CD4-positive, alpha-beta T cell treated with Interleukin-15 for 1 hour (primary cell): Measurements from ENCODE around the gene TMEM120A.
"Not testable (repeated sequence)": the region's sequence is repeated elsewhere in the genome, so short reads cannot be mapped to it uniquely, and the experiment has no call there.

Experiments used
- DNase-seq: peaks from one replicate; pipeline ENCODE4 v3.0.0-alpha.2; 2020

The TMEM120A gene

DNA sequence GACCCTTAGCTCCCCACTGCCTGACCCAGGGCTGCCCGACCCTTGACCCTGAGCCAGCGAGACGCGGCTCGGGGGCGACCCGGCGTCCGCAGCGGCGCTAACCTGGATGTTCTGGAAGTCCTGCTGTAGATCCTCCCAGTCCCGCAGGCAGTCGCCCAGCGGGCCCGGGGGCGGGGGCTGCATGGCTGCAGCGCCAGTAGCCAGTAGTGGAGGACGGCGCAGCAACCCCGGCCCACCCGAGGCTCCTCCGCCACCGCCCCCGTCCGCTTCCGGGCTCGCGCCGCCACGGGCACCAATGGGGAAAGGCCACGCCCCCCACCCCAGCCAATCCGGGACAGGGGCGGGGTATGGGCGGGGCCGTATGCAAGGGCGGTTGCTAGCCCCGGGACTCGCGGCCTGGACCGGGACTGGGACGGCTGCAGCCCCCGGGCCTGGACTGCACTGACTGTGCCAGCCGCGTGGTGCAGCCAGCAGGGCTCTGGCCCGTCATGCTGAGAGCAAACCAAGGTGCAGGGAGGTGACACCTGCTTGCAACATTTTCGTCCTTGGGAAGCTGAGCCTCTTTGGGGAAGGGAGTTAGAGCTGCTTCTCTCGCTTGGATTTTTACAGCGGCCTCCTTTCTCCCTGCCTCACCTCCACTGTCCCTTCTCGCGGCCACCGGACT lies at the start of gene TMEM120A:
TMEM120A (minus strand) TSS at position 208 of the 664 bp plus-strand sequence; CDS start at position 183, 25 bp downstream.
- DNase-seq = peak; percentile 90

DNA sequence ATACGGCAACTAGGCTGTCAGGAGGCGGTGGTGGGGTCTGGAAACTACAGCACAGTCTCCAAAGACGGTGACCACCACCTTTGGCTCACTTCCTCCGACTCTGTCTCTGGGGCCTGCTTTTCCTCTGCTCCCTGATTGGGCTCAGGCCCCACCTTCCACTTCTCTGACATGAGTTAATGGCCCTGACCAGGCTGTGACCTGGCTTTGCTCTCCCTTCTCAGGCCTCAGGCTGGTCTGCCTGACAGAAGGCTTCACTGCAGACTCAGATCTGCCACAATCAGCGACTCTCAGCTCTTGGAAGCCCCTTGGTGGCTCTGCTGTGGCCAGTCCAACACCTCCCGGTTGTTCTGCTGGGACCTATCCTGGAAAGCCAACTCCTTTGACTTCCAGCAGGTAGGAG lies 45.7 kb upstream of the TMEM120A start:
- DNase-seq = no peak

DNA sequence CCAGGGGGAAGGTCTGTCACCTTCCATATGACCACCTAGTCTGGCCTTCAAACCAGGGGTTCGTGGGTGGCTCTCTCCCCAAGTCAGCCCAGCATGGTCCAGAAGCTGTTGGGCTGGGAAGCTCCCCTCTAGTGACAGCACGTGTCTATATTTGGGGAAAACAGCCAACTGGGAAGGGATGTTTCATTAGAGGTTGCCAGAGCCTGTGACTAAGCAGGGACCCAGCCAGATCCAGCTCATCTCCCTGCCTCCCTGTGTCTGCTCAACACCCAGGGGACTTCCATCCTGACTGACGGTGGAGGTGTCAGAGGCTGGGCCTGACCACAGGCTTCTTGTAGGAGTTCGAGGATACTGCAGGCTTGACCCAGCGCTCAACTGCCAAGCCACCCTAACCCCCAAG lies 42.9 kb upstream of the TMEM120A start:
- no peak for DNase-seq

DNA sequence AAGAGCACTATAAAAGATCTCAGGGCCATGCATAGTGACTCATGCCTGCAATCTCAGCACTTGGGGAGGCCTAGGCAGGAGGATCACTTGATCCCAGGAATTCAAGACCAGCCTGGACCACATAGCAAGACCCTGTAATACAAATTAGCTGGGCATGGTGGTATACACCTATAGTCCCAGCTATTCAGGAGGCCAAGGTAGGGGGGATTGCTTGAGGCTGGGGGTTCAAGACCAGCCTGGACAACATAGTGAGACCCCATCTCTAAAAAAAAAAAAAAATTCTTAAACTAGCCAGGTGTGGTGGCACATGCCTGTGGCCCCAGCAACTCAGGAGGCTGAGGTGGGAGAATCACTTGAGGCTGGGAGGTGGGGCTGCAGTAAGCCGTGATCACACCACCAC lies 37.6 kb upstream of the TMEM120A start:
- DNase-seq = no peak

DNA sequence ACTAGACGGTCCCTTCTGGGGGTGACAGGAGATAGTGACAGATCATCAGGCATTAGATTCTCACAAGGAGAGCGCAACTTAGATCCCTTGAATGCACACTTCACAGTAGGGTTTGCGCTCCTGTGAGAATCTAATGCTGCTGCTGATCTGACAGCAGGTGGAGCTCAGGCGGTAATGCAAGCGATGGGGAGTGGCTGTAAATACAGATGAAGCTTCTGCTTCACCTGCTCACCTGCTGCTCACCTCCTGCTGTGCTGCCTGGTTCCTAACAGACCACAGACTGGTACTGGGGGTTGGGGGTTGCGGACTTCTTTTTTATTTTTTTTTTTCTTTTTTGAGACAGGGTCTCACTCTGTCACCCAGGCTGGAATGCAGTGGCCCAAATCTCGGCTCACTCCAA lies 35.3 kb upstream of the TMEM120A start:
- DNase-seq = not testable (repeated sequence)

DNA sequence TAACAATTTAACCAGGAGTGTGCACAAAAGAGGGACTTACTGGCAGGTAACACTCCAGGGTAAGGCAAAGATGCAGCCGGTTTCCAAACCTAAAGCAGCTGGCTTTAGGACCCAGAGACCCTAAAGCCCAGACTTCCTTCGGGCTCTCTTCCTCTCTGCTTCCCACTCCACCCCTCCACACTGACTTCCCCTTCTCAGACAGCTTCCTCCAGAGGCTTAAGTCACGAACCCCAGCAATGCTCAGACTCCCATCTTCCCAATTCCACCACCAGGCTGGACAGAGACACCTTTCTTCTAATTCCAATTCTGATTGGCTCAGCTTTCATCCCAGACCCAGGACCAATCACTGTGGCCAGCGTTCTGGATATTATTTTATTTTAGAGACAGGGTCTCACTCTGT lies 28.6 kb upstream of the TMEM120A start:
- DNase-seq = peak; percentile 40

DNA sequence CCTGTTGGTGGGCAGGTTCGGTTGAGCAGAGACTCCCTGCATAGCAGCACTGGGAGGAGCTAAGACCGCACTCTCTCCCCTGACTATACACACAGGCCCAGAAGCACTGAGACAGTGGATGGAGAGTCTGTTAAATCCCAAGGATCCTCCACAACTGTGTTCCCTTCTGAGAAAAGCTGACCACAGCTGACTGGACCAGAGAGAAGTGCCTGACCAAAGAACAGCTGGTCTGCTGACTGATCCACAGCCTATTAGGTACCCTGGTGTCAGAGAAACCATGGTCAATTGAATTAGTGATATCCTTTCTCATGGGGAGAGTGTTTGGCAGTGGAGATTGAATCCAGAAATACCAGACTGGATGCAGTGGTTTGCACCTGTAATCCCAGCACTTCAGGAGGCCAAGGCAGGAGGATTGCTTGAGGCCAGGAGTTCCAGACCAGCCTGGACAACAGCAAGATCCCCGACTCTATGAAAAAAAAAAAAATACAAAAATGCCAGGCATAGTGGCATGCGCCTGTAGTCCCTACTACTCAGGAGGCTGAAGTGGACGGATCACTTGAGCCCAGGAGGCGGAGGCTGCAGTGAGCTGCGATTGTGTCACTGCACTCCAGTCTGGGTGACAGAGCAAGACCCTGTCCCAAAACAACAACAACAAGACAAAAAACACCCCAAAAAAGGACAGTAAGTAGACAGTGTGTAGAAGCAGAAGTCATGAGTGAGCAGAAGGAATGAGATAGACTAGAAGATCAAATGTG lies 27.8 kb upstream of the TMEM120A start:
- DNase-seq = no peak

DNA sequence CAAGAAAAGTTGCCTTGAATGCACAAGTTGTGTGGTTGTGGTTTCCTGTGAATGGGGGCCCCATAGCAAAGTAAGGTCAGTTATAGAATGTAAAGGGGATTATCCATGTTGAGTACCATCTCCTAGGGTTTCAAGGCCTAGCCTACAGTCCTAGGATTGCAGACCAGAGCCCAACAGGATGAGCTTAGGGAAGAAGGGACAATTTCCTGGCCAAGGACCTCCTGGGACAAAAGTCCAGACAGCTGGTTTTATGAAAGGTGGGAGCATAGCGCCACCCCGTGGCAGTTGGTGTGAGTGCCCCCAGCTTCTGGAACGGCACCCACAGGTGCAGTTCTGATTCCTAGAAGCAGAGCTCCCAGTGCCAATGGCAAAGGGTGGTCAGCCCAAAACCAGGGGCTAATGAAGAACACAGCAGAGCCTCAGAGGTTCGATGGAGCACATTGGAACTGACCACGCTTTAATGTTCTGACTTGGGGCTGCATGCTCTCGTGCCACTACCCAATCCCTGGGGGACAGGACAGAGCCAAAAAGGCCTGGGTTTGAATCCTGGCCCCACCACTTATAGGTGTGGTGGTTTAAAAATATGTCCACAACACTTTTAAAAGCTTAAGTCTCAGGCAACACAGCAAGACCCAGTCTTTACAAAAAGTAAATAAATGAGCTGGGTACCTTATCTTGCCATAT lies 25.8 kb upstream of the TMEM120A start:
- DNase-seq = peak; percentile 57

DNA sequence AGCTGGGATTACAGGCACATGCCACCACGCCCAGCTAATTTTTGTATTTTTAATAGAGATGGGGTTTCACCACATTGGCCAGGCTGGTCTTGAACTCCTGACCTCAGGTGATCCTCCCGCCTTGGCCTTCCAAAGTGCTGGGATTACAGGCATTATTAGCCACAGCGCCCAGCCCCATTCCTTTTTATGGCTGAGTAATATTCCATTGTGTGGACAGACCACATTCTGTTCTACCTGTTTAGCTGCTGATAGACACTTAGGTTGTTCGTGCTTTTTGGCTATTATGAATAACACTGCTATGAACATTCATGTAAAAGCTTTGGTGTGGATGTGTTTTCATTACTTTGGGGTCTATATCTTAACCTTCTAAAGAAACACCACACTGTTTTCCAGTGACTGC lies 24.1 kb upstream of the TMEM120A start:
- DNase-seq = not testable (repeated sequence)

DNA sequence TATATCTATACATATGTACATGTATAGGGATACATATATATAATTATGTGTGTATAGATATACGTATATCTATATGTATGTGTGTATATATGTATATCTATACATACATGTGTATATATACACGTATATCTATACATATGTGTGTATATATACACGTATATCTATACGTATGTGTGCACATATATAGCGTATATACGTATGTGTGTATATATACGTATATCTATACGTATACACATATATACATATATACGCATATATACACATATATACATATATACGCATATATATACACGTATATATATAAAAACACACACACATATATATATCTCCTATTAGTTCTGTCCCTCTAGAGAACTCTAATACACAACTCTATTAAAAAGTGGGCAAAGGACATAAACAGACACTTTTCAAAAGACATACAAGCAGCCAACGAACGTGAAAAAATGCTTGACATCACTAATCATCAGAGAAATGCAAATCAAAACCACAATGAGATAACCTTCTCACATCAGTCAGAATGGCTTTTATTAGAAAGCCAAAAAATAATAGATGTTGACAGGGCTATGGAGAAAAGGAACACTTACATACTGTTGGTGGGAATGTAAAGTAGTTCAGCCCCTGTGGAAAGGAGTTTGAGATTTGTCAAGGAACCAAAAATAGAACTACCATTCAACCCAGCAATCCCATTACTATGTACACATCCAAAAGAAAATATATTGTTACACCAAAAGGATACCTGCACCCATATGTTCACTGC lies 22.0 kb upstream of the TMEM120A start:
- no peak for DNase-seq

DNA sequence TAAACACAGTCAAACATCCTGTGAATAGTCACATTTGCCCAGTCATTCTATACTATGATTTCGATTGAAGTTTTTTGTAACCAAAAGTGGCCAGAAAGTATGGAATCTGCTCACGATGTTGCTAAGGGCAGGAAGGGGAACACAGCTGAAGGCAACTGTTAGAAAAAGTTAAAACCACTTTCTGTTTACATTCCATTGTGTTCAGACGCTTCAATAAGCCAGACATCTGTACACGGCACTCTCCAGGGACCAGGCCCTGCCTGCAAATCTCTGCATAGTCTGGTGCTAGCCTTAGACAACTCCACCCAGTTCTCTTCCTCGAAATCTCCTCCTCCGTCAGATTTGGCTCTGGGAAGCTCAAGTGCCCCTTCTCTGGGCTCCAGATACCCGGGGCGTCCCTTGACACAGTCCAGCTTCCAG lies 17.1 kb upstream of the TMEM120A start:
- DNase-seq = no peak

DNA sequence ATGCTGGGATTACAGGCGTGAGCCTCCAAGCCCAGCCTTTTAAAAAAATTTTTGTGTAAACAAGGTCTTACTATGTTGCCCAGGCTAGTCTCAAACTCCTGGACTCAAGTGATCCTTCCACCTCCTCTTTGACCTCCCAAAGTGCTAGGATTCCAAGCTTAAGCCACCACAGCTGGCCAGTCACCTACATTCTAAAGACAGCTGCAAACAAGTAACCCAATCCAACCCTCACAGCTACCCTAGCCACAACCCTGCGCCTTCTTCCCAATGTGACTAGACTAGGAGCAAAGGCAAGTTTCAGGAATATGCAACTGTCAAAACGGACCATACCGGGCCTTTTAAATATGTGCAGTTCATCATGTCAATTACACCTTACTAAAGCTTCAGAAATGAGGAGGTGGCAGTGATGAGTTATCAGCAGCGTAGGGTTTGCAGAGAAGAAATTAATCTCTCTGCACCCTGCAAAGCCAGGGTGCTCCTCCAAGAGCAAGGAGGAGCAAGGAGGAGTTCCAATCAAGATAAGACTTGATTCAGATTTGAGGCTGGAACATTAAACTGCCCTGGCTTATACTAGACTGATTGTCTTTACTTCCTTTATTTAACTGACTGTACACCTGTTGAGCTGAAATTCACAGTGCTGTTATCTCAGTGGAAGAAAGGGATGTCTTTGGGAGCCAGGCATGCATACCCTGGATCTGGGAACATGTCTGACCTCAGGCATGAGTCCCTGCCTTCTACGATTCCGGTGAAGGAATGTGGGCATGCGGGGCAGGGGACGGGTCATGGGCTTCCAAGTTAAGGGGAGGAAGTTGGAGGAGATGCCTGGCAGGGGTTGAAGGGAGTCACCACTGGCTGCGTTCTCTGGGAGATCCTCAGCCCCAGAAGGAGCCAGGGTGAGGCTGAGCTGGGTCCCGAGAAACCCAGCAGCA lies 15.5 kb upstream of the TMEM120A start:
- DNase-seq = no peak

DNA sequence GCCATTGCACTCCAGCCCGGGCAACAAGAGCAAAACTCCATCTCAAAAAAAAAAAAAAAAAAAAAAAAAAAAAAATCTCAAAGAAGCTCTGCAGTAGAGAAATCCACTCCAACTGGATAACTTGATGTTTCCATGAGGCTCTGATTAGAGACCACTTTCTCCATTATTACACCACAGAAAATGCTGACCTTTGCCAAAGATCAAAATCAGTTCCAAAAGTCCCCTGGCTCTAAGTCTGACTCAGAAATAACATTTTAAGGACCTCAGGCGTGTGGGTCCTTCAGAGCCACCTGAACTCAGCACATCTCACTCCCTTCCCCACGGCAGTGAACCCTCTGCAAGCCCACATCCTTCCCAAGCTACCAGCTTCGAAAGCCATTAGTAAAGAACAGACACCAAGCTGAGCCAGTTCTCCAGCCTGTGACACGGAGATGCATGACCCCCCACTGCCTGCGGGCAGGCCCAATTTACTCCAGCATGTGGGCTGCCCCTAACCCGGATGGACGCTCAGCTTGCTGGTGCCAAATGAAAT lies 13.8 kb upstream of the TMEM120A start:
- DNase-seq = no peak

DNA sequence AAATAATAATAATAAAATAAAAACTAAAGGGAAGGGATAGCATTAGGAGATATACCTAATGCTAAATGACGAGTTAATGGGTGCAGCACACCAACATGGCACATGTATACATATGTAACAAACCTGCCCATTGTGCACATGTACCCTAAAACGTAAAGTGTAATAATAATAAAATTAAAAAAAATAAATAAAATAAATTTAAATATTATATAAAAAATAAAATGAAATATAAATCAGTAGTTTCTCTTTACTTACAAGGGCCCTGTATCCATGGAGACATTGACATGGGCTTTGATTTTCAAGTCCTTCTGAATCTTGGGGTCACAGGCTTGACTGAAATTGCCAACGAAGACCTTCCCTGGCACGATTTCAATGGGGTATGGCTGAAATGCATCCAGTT lies 10.6 kb upstream of the TMEM120A start:
- DNase-seq = not testable (repeated sequence)

DNA sequence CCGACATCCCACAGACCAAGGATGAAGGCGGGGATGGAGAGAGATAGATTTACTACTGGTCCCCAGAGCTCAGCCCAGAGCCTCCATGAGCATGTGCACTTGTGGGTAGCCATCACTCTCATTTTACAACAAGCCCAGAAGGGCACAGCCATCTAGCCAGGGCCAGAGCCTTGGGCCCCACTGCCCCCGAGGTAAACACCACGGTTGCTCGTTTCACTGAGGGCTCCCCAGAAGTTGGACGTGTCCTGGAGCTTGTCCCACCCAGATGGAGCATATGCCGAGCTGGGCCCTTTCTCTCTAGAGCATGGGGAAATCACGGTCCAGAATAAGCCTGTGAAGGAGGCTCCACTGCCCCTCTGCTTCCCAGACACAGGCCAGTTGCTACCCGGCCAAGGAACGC lies 9.0 kb upstream of the TMEM120A start:
- no peak for DNase-seq

DNA sequence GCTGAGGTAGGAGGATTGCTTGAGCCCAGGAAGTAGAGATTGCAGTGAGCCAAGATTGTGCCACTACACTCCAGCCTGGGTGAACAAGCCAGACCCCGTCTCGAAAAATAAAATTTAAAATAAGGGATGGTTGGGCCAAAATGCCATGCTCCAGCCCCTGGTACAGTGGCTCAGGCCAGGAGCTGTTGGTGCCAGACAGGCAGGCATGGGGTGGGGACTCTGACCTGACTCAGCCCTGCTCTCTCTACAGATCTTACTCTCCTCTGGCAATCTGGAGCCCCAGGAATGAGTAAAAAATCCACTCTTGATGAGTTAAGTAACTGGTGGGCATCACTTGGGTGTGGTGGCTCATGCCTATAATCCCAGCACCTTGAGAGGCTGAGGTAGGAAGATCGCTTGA lies 8.4 kb upstream of the TMEM120A start:
- no peak for DNase-seq

DNA sequence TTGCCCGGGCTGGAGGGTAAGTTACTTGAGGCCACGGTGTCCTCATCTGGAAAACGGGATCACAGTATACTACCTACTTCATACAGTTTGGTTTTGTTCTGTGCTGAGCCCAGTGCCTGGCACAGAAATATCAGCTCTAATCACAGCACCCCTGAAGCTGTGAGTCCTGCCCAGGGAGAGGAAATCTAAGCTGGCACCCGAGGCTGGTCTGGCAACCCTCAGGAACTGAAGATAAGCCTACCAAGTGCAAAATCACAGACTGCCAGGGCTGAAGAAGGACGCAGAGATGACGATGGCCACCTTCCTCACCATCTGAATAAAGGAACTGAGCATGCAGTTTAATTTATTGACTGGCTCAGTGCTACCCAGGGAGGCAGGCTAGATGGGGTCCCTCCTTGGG lies 7.7 kb upstream of the TMEM120A start:
- DNase-seq = no peak

DNA sequence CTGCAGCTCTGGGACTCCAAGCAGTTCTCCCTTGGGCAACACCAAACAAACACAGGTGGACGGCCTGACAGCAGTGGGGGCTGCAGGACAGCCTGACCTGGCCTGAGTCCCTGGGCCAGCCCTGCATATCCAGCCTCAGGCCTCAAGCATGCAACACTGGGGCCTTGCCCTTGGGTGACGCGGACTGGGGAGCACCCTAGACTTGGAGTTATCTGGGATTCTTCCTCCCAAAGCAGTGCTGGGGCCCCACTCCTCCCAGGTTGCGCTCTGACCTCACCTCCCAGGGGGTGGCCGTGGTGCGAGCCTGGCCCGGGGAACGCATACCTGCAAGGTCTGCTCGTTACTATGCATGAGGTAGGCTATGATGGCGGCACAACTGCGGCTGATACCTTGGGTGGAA lies 6.2 kb upstream of the TMEM120A start:
- no peak for DNase-seq

DNA sequence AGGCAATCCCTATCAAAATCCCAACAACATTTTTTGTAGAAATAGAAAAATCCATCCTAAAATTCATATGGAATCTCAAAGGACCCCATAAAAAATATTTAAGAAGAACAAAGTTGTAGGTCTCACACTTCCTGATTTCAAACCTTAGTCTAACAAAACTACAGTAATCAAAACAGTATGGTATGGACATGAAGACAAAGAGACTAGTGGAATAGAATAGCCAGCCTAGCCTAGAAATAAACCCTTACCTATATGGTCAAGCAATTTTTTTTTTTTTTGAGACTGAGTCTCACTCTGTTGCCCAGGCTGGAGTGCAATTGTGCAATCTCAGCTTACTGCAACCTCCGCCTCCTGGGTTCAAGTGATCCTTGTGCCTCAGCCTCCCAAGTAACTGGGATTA lies 3.6 kb upstream of the TMEM120A start:
- DNase-seq = no peak

DNA sequence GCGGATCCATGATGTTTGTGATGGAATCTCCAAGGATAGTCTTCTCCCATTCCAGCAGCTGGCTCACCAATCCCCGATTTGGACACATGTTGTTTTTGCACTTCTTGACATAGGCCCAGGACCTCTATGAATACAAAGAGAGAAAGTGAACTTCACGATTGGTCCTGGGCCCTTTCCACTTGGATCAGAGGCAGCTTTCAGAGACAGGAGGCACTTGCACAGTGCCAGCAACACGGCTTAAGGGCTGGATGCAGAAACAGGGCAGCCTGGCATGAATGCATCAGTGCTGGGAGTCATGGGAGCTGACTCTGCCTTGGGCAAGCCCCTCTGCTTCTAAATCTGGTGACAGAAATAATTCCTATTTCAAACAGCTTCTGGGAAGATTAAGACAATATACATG lies 2.1 kb upstream of the TMEM120A start:
- no peak for DNase-seq

DNA sequence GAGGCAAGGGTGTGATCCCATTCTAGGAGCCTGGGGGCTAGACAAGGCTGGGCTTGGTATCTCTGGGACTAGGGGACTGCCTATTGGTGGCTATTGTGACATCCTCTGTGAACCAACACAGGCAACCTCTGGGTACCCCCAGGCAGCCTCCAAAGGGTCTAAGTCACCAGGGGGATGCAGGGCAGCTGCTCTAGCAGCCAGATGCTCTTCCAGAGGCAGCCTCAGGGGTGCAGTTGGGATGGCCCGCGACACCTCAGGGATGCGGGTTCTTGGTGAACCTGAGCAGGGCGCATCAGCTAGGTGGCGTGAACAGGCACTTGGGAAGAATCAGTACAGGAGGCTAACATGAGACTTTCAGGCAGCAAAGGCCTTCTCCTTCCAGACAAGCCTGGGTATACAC lies 1.6 kb upstream of the TMEM120A start:
- DNase-seq = no peak

DNA sequence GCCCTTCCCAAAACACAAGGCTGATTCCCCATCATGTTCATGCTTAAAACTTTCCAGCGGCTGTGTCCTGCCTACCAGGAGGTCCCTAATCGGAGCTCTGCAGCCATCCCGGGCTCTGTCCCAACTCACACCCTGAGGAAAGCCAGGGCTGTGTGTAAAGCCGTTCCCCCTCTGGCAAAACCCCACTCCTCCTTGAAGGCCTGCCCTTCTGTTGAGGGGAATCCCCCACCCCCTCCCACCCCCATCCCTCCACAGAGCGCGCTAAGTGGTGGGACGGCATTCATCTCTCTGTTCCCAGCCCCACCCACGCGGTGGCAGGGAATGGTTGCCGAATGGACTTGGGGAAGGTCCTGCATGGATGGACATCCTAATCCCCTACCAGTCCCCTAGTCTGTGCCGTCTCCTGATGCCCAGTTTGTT lies 667 bp upstream of the TMEM120A start:
- no peak for DNase-seq
